ENCODE data around the gene SHE.
"Not testable (repeated sequence)": the region's sequence is repeated elsewhere in the genome, so short reads cannot be mapped to it uniquely, and the experiment has no call there.

Gene SHE

GRCh38 chr1:154502066-154502743, at the start of gene SHE, which contains the start of gene TDRD10:
SHE (minus strand) TSS chr1:154502412; CDS start chr1:154502026, 386 bp downstream.
TDRD10 (plus strand) TSS chr1:154502219; CDS start chr1:154506904, 4,685 bp downstream.
- no peak for DNase-seq (ENCODE audit: low read depth)

- no peak for DNase-seq (ENCODE audit: low read depth)
Observed at GRCh38 chr1:154551474-154551873, 49.3 kb upstream of the SHE start.

GRCh38 chr1:154550657-154551056, 48.4 kb upstream of the SHE start:
- DNase-seq (ENCODE audit: low read depth), result no peak

DNA sequence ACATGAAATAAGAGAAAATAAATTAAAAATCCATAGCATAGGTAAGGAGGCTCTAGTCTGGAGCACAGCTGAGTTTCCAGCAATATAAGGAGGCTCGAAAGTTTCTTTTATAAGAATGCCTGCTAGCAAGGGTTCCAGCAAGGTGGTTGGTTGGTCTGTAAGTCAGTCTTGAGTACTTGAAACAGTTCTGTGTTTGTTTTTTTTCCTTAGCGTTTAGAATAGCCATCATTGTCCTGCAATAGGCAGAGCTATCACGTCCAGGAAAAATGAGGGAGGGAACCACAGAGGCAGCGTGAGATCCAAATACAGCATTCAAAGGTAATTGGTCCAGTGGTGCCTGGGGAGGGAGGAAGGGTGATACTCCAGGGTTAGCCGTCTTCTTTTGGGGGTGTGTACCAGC, 47.9 kb upstream of the SHE start:
- no peak for DNase-seq (ENCODE audit: low read depth)

DNA sequence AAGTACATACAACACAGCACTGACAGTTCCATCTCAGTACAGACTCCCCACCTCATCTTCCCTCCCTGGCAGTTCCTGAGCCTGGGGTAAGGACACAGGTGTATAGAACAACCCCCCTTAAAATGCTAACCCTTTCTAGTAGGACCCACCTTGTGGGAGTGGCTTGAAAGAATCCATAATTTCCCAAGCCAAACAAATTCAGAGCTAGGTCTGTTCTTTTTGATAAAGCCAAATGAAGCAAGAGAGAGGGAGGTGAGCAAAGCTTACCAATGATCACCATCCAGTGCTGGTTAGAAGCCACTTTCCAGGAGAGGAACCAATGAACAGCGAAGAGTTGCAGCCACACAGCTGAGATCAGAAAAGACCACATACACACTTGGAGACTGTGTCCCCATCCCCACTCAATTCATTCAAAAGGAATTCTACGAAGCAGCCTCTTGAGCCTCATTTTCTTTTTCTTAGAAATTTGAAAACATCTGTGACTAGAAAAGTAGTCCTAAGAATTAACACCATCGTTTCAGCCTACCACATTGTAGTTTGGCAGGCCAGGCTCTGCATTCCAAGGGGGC, 47.1 kb upstream of the SHE start:
- no peak for DNase-seq (ENCODE audit: low read depth)

DNA sequence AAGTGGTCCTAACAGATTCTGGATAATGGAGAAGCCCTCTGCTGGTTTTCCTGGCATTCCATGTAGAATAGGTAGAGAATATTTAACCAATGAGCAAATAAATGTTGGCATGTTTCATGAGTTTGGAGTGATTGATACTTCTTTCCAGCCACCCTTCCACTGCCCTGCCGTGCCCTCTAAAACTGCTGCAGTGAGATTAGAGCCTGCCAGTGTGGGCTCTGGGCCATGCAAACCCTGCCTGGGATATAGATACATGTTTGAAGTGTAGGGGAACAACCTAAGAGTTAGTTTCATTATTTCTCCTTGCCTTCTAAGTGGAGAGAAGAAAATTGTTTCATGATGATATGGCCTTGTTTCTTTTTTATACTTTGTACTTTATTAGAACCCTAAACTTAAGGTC, 45.8 kb upstream of the SHE start:
- DNase-seq (ENCODE audit: low read depth), result no peak

GRCh38 chr1:154547105-154547732, 45.0 kb upstream of the SHE start:
- no peak for DNase-seq (ENCODE audit: low read depth)

GRCh38 chr1:154546264-154547063, 44.3 kb upstream of the SHE start:
- no peak for DNase-seq (ENCODE audit: low read depth)

- DNase-seq (ENCODE audit: low read depth), result no peak
Observed at GRCh38 chr1:154541231-154541630, 39.0 kb upstream of the SHE start.

DNA sequence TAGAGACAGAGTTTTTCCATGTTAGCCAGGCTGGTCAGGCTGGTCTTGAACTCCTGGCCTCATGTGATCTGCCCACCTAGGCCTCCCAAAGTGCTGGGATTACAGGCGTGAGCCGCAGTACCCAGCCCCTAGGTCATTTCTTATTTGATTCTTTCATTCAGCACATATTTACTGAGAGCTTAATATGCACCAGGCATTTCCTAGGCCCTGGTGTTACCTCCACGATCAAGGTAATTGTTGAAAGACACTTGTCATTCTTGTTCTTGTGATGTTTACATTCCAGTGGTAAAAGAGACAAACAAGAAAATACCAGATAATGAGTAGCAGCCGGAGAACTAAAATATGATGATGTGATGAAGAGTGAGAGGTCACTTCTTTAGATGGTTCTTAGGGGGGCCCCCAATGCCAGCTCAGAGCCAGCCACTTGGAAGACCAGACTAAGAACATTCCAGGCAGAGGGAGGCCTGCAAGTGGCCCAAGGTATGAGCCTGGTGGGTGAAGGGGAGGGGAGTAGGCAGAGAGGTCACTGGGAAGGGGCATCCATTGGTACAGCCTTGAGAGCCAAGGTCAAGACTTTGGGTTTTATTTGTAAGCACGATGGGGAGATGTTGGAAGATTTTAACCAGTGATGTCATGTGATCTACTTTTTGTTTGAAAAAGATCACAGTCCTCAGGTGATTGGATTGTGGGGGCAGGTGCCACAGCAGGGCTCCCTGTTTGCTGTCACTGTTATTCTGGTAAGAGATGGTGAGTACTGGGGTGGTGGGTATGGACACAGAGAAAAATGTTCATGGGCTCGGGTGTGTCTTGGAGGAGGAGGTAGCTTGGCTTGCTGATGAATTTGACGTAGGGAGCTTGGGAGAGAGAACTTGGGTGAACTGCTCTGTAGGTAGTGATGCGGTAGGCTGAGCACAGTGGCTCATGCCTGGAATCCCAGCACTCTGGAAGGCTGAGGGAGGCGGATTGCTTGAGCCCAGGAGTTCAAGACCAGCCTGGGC, 37.6 kb upstream of the SHE start:
- DNase-seq (ENCODE audit: low read depth), result no peak

DNA sequence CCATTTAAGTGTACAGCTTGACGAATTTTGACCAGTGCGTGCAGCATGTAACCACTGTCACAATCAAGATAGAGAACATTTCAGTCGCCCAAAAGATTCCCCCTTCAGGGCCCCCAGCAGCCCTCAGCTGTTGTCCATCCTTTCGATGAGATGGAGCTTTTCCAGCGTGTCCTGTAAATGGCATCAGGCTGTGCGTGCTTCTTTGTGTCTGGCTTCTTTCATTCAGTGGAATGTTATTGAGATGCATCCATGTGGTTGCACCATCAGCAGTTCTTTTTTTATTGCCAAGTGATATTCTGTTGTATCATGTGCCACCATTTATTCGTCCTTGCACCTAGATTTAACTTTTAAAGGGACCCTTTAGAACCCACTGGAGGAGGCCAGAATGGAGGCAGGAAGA, 34.4 kb upstream of the SHE start:
- no peak for DNase-seq (ENCODE audit: low read depth)

GRCh38 chr1:154533952-154534844, 32.0 kb upstream of the SHE start:
- no peak for DNase-seq (ENCODE audit: low read depth)

DNA sequence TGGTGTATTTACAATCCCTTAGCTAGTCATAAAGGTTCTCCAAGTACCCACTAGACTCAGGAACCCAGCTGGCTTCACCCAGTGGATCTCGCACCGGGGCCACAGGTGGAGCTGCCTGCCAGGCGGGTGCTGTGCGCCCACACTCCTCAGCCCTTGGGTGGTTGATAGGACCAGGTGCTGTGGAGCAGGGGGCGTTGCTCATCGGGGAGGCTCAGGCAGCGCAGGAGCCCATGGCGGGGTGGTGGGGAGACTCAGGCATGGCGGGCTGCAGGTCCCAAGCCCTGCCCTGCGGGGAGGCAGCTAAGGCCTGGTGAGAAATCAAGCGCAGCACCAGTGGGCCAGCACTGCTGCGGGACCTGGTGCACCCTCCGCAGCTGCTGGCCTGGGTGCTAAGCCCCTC, 29.7 kb upstream of the SHE start:
- not testable (repeated sequence) for DNase-seq (ENCODE audit: low read depth)

DNA sequence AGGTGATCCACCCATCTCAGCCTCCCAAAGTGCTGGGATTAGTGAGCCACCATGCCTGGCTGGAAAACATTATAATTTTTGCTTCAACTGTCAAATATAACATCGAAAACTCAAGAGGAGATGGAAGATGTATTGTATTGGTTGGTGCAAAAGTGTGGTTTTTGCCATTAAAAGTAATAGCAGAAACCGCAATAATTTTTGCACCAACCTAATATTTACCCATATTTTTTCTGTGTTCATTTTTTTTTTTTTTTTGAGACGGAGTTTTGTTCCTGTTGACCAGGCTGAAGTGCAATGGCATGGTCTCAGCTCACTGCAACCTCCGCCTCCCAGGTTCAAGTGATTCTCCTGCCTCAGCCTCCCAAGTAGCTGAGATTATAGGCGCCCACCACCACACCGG, 27.1 kb upstream of the SHE start:
- DNase-seq (ENCODE audit: low read depth), result no peak

- no peak for DNase-seq (ENCODE audit: low read depth)
Observed at GRCh38 chr1:154527192-154527591, 25.0 kb upstream of the SHE start.

DNA sequence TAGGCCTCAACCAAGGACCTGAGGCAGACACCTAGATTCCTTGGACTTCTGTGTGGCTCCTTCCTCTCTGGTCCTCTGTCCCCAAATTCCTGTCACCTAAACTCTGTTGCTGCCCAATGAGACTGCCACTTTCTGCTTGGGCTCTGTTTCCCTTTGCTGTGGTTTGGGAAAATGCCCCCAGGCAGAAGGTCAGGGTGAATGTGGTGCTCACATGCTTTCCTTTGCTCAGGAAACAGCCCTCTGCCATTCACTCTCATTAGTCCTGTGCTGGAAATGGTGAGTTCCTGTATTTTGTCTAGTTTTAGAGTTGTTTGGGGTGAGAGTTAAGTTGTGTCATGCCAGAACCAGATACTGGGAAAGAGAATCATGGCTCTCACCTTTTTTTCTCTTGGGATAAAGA, 22.7 kb upstream of the SHE start:
- no peak for DNase-seq (ENCODE audit: low read depth)

DNA sequence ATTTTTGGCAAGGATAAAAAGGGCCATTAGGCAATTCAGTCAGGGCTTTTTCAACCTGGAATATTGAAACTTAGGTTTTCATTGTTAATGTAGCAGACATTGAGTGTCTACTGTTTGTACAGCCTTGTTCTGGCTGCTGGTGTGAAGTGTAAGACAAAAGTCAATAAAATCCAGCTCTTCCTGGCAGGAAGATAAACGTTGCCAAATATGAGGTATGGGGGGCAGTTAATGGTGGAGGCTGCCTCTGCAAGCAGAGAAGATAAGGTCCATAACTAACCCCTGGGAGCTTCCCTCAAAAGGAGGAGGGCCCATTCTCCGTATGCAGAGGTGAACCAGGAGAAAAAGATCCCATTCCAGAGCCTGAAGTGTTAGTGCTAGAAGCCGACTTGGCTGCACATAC, 19.5 kb upstream of the SHE start:
- DNase-seq (ENCODE audit: low read depth), result no peak

- DNase-seq (ENCODE audit: low read depth), result no peak
Observed at GRCh38 chr1:154520333-154520732, 18.1 kb upstream of the SHE start.

- DNase-seq (ENCODE audit: low read depth), result no peak
Observed at GRCh38 chr1:154519591-154519991, 17.4 kb upstream of the SHE start.

DNA sequence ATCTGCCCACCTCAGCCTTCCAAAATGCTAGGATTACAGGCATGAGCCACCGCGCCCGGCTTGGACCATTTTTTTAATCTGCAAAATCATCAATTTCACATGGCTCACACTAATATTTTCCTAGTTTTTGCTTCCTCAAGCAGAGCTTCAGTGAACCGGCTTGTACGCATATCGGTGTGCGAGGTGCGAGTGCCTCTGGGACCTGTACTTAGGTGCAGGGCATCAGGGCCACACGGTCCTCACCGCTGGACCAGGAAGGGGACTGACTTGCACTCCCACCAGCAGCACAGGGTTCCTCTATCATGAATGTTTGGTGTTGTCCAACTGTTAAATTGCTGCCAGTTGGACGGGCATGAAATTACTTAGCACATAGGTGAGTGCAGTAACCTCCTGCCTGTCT, 15.4 kb upstream of the SHE start:
- DNase-seq (ENCODE audit: low read depth), result no peak
